Measurements from ENCODE around the gene PTPRA.

The PTPRA gene

DNA sequence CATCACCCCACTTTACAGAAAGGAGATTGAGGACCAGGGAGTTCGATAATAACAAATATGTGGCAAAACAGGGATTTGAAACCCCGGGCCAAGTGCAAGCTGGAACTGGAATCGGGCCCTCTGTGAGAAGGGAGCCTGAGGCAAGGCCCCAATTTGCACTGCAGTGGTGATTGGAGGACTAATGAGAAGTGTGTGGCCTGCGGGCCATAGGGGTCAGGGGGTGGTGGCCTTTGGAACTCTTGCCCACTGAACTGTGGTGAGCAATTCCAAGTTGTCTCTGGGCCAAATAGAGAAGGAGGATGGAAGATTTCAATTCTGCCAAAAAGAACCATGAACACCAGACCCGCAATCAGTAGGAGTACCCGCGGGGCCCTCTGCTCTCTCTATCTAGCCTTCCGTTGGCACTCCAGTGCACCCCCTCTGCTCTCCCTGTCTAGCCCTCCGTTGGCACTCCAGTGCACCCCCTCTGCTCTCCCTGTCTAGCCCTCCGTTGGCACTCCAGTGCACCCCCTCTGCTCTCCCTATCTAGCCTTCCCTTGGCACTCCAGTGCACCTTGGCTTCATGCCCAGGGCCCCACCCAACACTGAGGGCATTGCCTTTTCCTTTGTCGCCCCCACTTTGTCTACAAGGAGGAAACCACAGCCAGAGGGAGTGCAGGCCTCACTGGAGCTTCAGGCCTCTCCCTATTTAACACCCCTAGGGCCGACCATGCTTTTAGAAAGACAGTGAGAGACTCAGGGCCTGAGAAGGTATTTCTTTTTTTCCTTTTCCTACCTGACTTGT lies 6.0 kb upstream of the PTPRA start:
- DNase-seq (ENCODE audit: low read depth), result peak; percentile 43
- no peak overlapping the region for H3K4me3 ChIP-seq (ENCODE audit: low read depth, low read length)
- TF ChIP-seq POLR2A (IDR thresholded peaks at IDR 0.05; ENCODE audit: extremely low read depth, insufficient read length) (no peak), MYC (IDR thresholded peaks at IDR 0.05; ENCODE audit: low read depth, low read length) (no peak)
- TF ChIP-seq, protein P1, sequence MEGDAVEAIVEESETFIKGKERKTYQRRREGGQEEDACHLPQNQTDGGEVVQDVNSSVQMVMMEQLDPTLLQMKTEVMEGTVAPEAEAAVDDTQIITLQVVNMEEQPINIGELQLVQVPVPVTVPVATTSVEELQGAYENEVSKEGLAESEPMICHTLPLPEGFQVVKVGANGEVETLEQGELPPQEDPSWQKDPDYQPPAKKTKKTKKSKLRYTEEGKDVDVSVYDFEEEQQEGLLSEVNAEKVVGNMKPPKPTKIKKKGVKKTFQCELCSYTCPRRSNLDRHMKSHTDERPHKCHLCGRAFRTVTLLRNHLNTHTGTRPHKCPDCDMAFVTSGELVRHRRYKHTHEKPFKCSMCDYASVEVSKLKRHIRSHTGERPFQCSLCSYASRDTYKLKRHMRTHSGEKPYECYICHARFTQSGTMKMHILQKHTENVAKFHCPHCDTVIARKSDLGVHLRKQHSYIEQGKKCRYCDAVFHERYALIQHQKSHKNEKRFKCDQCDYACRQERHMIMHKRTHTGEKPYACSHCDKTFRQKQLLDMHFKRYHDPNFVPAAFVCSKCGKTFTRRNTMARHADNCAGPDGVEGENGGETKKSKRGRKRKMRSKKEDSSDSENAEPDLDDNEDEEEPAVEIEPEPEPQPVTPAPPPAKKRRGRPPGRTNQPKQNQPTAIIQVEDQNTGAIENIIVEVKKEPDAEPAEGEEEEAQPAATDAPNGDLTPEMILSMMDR (IDR thresholded peaks at IDR 0.05; ENCODE audit: low read depth, low read length), result no peak
- TF ChIP-seq, protein P2, sequence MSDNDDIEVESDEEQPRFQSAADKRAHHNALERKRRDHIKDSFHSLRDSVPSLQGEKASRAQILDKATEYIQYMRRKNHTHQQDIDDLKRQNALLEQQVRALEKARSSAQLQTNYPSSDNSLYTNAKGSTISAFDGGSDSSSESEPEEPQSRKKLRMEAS (IDR thresholded peaks at IDR 0.05; ENCODE audit: low read depth, low read length), result no peak

DNA sequence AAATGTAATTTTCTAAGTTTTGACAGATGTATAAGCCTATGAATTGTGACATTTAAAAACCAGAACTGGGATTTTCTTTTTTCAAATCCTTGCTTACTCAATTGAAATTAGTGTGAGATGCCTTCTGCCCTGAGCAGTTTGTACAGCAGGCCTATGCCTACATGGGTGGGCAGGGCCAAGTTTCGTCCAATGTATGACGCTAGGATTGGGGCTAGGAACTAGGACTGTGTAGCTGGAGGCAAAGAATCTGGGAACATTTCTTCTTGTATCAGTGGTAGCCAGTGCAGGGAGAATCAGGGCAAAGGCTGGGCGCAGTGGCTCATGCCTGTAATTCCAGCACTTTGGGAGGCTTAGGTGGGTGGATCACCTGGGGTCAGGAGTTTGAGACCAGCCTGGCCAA lies 3.9 kb upstream of the PTPRA start:
- DNase-seq (ENCODE audit: low read depth), result no peak
- no peak for TF ChIP-seq MYC (IDR thresholded peaks at IDR 0.05; ENCODE audit: low read depth, low read length)
- no peak for TF ChIP-seq POLR2A (IDR thresholded peaks at IDR 0.05; ENCODE audit: extremely low read depth, insufficient read length)
- TF ChIP-seq, protein P1 (IDR thresholded peaks at IDR 0.05; ENCODE audit: low read depth, low read length), result no peak
- TF ChIP-seq, protein P2 (IDR thresholded peaks at IDR 0.05; ENCODE audit: low read depth, low read length), result no peak
- no peak overlapping the region for H3K4me3 ChIP-seq (ENCODE audit: low read depth, low read length)

DNA sequence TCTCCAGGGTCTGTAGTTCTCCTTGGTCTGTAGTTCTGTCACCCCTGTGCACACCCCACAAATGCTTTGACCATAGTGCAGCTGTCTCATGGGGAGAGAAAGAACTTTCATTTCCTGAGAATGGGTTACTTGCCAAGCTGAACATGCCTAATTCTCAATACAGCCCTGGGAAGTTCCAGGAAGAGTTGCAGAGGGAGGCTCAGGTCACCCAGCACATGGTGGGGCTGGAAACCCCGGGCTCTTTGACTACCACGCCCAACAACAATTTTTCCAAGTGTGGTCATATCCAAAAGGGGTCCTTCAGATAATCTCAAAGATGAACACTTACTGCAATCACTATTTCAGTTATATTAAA lies 2.2 kb upstream of the PTPRA start:
- H3K4me3 ChIP-seq (ENCODE audit: low read depth, low read length), result no peak overlapping the region
- TF ChIP-seq POLR2A (IDR thresholded peaks at IDR 0.05; ENCODE audit: extremely low read depth, insufficient read length) (no peak), MYC (IDR thresholded peaks at IDR 0.05; ENCODE audit: low read depth, low read length) (no peak)
- TF ChIP-seq, protein P2 (IDR thresholded peaks at IDR 0.05; ENCODE audit: low read depth, low read length), result no peak
- TF ChIP-seq, protein P1 (IDR thresholded peaks at IDR 0.05; ENCODE audit: low read depth, low read length), result no peak
- DNase-seq (ENCODE audit: low read depth), result peak; percentile 34

DNA sequence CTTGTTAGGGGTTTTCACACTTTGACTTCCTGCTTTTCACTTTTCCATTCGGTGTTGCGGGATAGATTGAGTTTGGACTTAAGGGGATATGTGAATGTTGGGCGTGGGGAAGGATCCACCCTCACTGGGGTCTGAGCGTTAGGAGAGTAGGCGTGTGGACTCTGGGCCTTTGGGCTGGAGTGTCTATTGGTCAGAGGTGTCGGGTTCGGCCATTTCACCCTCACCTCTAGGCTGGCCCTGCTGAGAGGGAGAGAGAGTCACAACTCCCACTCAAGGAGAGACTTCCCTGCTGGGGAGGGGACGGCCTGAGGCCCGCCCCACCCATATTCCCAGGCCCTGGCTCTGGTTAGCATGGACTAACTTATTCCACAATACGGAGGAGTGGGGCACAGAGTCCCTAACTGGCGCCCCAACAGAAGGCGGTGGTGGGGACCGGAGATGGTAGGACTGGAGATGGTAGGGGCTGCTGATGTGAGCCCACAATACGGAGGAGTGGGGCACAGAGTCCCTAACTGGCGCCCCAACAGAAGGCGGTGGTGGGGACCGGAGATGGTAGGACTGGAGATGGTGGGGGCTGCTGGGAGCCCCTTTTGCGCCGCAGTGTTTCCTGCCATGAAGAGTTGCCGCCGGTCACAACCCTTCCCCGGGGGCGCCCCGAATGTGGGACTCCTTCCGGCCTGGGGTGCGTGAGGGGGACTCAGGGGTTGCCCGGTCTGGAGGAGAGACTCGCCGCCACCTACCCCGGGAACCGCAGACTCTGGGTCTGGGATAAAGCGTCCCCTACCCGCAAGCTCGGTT lies 1.4 kb upstream of the PTPRA start:
- peak; percentile 37 for DNase-seq (ENCODE audit: low read depth)
- TF ChIP-seq, protein P1 (IDR thresholded peaks at IDR 0.05; ENCODE audit: low read depth, low read length), result no peak
- TF ChIP-seq, protein P2 (IDR thresholded peaks at IDR 0.05; ENCODE audit: low read depth, low read length), result no peak
- TF ChIP-seq POLR2A (IDR thresholded peaks at IDR 0.05; ENCODE audit: extremely low read depth, insufficient read length), result no peak
- TF ChIP-seq MYC (IDR thresholded peaks at IDR 0.05; ENCODE audit: low read depth, low read length), result no peak
- H3K4me3 ChIP-seq (ENCODE audit: low read depth, low read length), result peak overlapping the region; percentile 77

DNA sequence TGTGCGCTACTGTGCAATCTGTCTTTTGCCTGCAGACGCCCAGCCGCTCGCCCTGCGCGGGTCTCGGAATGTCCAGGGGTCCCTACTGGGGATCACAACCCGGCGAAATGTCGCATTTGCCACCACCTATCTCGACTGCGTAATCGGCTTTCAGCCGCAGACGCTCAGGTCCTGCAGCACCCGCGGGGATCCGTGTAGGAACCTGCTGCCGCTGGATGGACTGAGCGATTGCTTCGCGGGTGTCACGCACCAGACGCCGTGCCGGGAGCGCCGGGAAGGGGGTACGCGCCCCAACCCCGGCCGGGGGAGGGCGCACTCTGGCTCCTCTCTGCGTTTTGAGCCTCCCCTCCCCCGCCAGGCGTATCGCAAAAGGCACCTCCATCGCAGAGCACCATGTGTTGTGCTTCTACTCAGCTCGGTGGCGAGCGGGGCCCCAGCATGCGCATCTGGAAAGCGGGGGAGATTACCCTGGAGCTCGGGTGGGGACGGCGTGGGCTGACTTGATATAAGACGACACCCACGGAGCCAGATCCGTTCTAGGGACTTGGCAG lies 747 bp upstream of the PTPRA start:
- peak overlapping the region; percentile 77 for H3K4me3 ChIP-seq (ENCODE audit: low read depth, low read length)
- DNase-seq (ENCODE audit: low read depth), result peak; percentile 88
- TF ChIP-seq, protein P1 (IDR thresholded peaks at IDR 0.05; ENCODE audit: low read depth, low read length), result peak; percentile 54
- TF ChIP-seq, protein P2 (IDR thresholded peaks at IDR 0.05; ENCODE audit: low read depth, low read length), result peak; percentile 70
- TF ChIP-seq POLR2A (IDR thresholded peaks at IDR 0.05; ENCODE audit: extremely low read depth, insufficient read length), result no peak
- peak; percentile 90 for TF ChIP-seq MYC (IDR thresholded peaks at IDR 0.05; ENCODE audit: low read depth, low read length)
